HEK293 (cell line): Measurements from ENCODE around the gene TSEN2.

Experiments
- CTCF ChIP-seq: fragments of 450-650 bp; formaldehyde crosslinking; IDR thresholded peaks from 2 replicates; pipeline ENCODE4 v1.5.1; 2016; ENCODE audit warnings: missing biosample characterization, missing genetic modification characterization
- GLIS2 ChIP-seq: fragments of 450-650 bp; formaldehyde crosslinking; IDR thresholded peaks from 2 replicates; pipeline ENCODE4 v1.5.1; 2016; ENCODE audit warnings: missing biosample characterization, missing genetic modification characterization
- HIC1 ChIP-seq: fragments of 450-650 bp; formaldehyde crosslinking; IDR thresholded peaks from 2 replicates; pipeline ENCODE4 v1.5.1; 2016; ENCODE audit warnings: missing biosample characterization, missing genetic modification characterization
- KLF1 ChIP-seq: fragments of 450-650 bp; formaldehyde crosslinking; IDR thresholded peaks from 2 replicates; pipeline ENCODE4 v1.5.1; 2016; ENCODE audit warnings: missing biosample characterization, missing genetic modification characterization
- KLF7 ChIP-seq: fragments of 450-650 bp; formaldehyde crosslinking; IDR thresholded peaks from 2 replicates; pipeline ENCODE4 v1.5.1; 2016; ENCODE audit warnings: missing biosample characterization, missing genetic modification characterization, borderline replicate concordance
- MYNN ChIP-seq: fragments of 450-650 bp; formaldehyde crosslinking; IDR thresholded peaks from 2 replicates; pipeline ENCODE4 v1.5.1; 2016; ENCODE audit warnings: missing biosample characterization, missing genetic modification characterization, borderline replicate concordance
- PATZ1 ChIP-seq: fragments of 450-650 bp; formaldehyde crosslinking; IDR thresholded peaks from 2 replicates; pipeline ENCODE4 v1.5.1; 2016; ENCODE audit warnings: missing biosample characterization, missing genetic modification characterization
- SCRT2 ChIP-seq: fragments of 450-650 bp; formaldehyde crosslinking; IDR thresholded peaks from 2 replicates; pipeline ENCODE4 v1.5.1; 2016; ENCODE audit warnings: missing biosample characterization, missing genetic modification characterization
- ZBTB11 ChIP-seq: fragments of 450-650 bp; formaldehyde crosslinking; conservative IDR thresholded peaks from 2 replicates; pipeline ENCODE4 v1.5.1; 2016; ENCODE audit warnings: low read depth, missing biosample characterization, missing genetic modification characterization
- ZBTB17 ChIP-seq: fragments of 450-650 bp; formaldehyde crosslinking; IDR thresholded peaks from 2 replicates; pipeline ENCODE4 v1.5.1; 2016; ENCODE audit warnings: missing biosample characterization, missing genetic modification characterization
- ZBTB20 ChIP-seq: fragments of 450-650 bp; formaldehyde crosslinking; IDR thresholded peaks from 2 replicates; pipeline ENCODE4 v1.5.1; 2016; ENCODE audit warnings: missing biosample characterization, missing genetic modification characterization
- ZBTB26 ChIP-seq: fragments of 450-650 bp; formaldehyde crosslinking; optimal IDR thresholded peaks from 2 replicates; pipeline ENCODE3; 2016; ENCODE audit warnings: missing biosample characterization, mild to moderate bottlenecking, missing genetic modification characterization
- ZBTB48 ChIP-seq: fragments of 450-650 bp; formaldehyde crosslinking; IDR thresholded peaks from 2 replicates; pipeline ENCODE4 v1.5.1; 2016; ENCODE audit warnings: missing biosample characterization, missing genetic modification characterization
- ZBTB8A ChIP-seq: fragments of 450-650 bp; formaldehyde crosslinking; IDR thresholded peaks from 2 replicates; pipeline ENCODE4 v1.5.1; 2016; ENCODE audit warnings: missing biosample characterization, missing genetic modification characterization
- ZFP3 ChIP-seq: fragments of 450-650 bp; formaldehyde crosslinking; IDR thresholded peaks from 2 replicates; pipeline ENCODE4 v1.5.1; 2016; ENCODE audit warnings: low read depth, missing biosample characterization, missing genetic modification characterization
- ZFP69B ChIP-seq: fragments of 450-650 bp; formaldehyde crosslinking; IDR thresholded peaks from 2 replicates; pipeline ENCODE4 v1.5.1; 2016; ENCODE audit warnings: missing biosample characterization, missing genetic modification characterization
- ZNF2 ChIP-seq: fragments of 450-650 bp; formaldehyde crosslinking; IDR thresholded peaks from 2 replicates; pipeline ENCODE4 v1.5.1; 2016; ENCODE audit warnings: missing biosample characterization, missing genetic modification characterization
- ZNF341 ChIP-seq: fragments of 450-650 bp; formaldehyde crosslinking; IDR thresholded peaks from 2 replicates; pipeline ENCODE4; 2016; ENCODE audit warnings: low read depth, missing biosample characterization, missing genetic modification characterization
- ZNF394 ChIP-seq: fragments of 450-650 bp; formaldehyde crosslinking; IDR thresholded peaks from 2 replicates; pipeline ENCODE4 v1.5.1; 2016; ENCODE audit warnings: missing biosample characterization, missing genetic modification characterization, mild to moderate bottlenecking, moderate library complexity, borderline replicate concordance
- ZNF398 ChIP-seq: fragments of 450-650 bp; formaldehyde crosslinking; IDR thresholded peaks from 2 replicates; pipeline ENCODE4 v1.5.1; 2017; ENCODE audit warnings: missing biosample characterization, missing genetic modification characterization
- ZNF561 ChIP-seq: fragments of 450-650 bp; IDR thresholded peaks from 2 replicates; pipeline ENCODE4 v1.5.1; 2018; ENCODE audit warnings: missing biosample characterization, missing genetic modification characterization, borderline replicate concordance
- ZNF660 ChIP-seq: fragments of 450-650 bp; IDR thresholded peaks from 2 replicates; pipeline ENCODE4 v1.5.1; 2018; ENCODE audit warnings: missing biosample characterization, mild to moderate bottlenecking, missing genetic modification characterization
- ZNF664 ChIP-seq: fragments of 450-650 bp; formaldehyde crosslinking; IDR thresholded peaks from 2 replicates; pipeline ENCODE4 v1.5.1; 2016; ENCODE audit warnings: missing biosample characterization, missing genetic modification characterization
- ZNF704 ChIP-seq: fragments of 450-650 bp; formaldehyde crosslinking; IDR thresholded peaks from 2 replicates; pipeline ENCODE4 v1.5.1; 2016; ENCODE audit warnings: missing biosample characterization, missing genetic modification characterization
- ZXDB ChIP-seq: fragments of 450-650 bp; formaldehyde crosslinking; IDR thresholded peaks from 2 replicates; pipeline ENCODE4 v1.5.1; 2016; ENCODE audit warnings: missing biosample characterization, missing genetic modification characterization

TSEN2 gene

GRCh38 chr3:12553921-12554391 lies 69.7 kb downstream of the TSEN2 start (continued):
- TF ChIP-seq ZBTB11 (peak; percentile 60), ZFP69B (0 out of 2 replicates have a peak, but pooled peaks have one; percentile 13), KLF7 (peak; percentile 52; the same call in 1 of the 2 replicates), ZNF561 (tag by site-specific recombination) (0 out of 2 replicates have a peak, but pooled peaks have one; percentile 29), ZNF2 (tag by site-specific recombination) (peak; percentile 56; the same call in 1 of the 2 replicates), KLF1 (tag by site-specific recombination) (0 out of 2 replicates have a peak, but pooled peaks have one; percentile 16), CTCF (tag by site-specific recombination) (peak; percentile 39), ZXDB (tag by site-specific recombination) (peak; percentile 89), ZBTB8A (tag by site-specific recombination) (0 out of 2 replicates have a peak, but pooled peaks have one; percentile 13), ZNF664 (tag by site-specific recombination) (no peak), PATZ1 (tag by site-specific recombination) (peak; percentile 74), ZBTB17 (tag by site-specific recombination) (peak; percentile 77), HIC1 (tag by site-specific recombination) (0 out of 2 replicates have a peak, but pooled peaks have one; percentile 25), ZBTB26 (peak; percentile 51), SCRT2 (tag by site-specific recombination) (no peak), ZFP3 (tag by site-specific recombination) (no peak), ZNF704 (tag by site-specific recombination) (no peak), ZNF394 (peak; percentile 52; the same call in 1 of the 2 replicates), ZNF398 (peak; percentile 21; the same call in 1 of the 2 replicates), ZBTB20 (tag by site-specific recombination) (peak; percentile 87), MYNN (tag by site-specific recombination) (no peak), ZBTB48 (tag by site-specific recombination) (peak; percentile 69; the same call in 1 of the 2 replicates), ZNF660 (tag by site-specific recombination) (0 out of 2 replicates have a peak, but pooled peaks have one; percentile 27), GLIS2 (tag by site-specific recombination) (peak; percentile 40; the same call in 1 of the 2 replicates), ZNF341 (tag by site-specific recombination) (no peak)
